HK-2 (cell line): Measurements from ENCODE around the gene PLPPR1.
"Not testable (repeated sequence)": the region's sequence is repeated elsewhere in the genome, so short reads cannot be mapped to it uniquely, and the experiment has no call there.

Experiments used
- DNase-seq: peaks from one replicate; pipeline ENCODE4 v3.0.0-alpha.2; 2018; ENCODE audit not compliant: unreplicated experiment

The PLPPR1 gene

GRCh38 chr9:101121836-101122399, 93.4 kb downstream of the PLPPR1 start:
- no peak for DNase-seq

GRCh38 chr9:101126556-101126955, 98.0 kb downstream of the PLPPR1 start:
- DNase-seq = no peak

GRCh38 chr9:101127369-101127768, 98.8 kb downstream of the PLPPR1 start:
- not testable (repeated sequence) for DNase-seq

GRCh38 chr9:101128623-101129022, 100.1 kb downstream of the PLPPR1 start:
- DNase-seq = no peak

GRCh38 chr9:101130054-101130453, 101.5 kb downstream of the PLPPR1 start:
- DNase-seq = no peak

- DNase-seq = no peak
Measured at GRCh38 chr9:101131326-101131725, 102.8 kb downstream of the PLPPR1 start.

- DNase-seq = no peak
Measured at GRCh38 chr9:101132801-101133200, 104.3 kb downstream of the PLPPR1 start.

GRCh38 chr9:101138509-101138908, 110.0 kb downstream of the PLPPR1 start:
- no peak for DNase-seq

- DNase-seq = no peak
Measured at GRCh38 chr9:101139082-101139481, 110.6 kb downstream of the PLPPR1 start.

GRCh38 chr9:101140764-101141163, 112.2 kb downstream of the PLPPR1 start:
- DNase-seq = no peak

GRCh38 chr9:101146508-101146907, 118.0 kb downstream of the PLPPR1 start:
- DNase-seq = no peak

- DNase-seq = no peak
Measured at GRCh38 chr9:101148344-101148743, 119.8 kb downstream of the PLPPR1 start.

GRCh38 chr9:101158361-101158760, 129.8 kb downstream of the PLPPR1 start:
- no peak for DNase-seq

- DNase-seq = no peak
Measured at GRCh38 chr9:101162231-101162630, 133.7 kb downstream of the PLPPR1 start.

GRCh38 chr9:101165131-101165530, 136.6 kb downstream of the PLPPR1 start:
- no peak for DNase-seq

GRCh38 chr9:101167490-101168134, 139.1 kb downstream of the PLPPR1 start:
- DNase-seq = no peak

GRCh38 chr9:101172616-101173015, 144.1 kb downstream of the PLPPR1 start:
- no peak for DNase-seq

GRCh38 chr9:101173907-101174306, 145.4 kb downstream of the PLPPR1 start:
- DNase-seq = no peak

GRCh38 chr9:101176384-101176783, 147.9 kb downstream of the PLPPR1 start:
- no peak for DNase-seq

GRCh38 chr9:101184813-101185278, 156.3 kb downstream of the PLPPR1 start:
- no peak for DNase-seq

GRCh38 chr9:101191723-101192122, 163.2 kb downstream of the PLPPR1 start:
- no peak for DNase-seq

GRCh38 chr9:101197026-101197425, 168.5 kb downstream of the PLPPR1 start:
- no peak for DNase-seq

GRCh38 chr9:101200852-101201251, 172.3 kb downstream of the PLPPR1 start:
- no peak for DNase-seq

- DNase-seq = no peak
Measured at GRCh38 chr9:101201630-101202029, 173.1 kb downstream of the PLPPR1 start.
